Karpas-422 (cell line): ENCODE measurements around the gene TIMM50. TPM values are rescaled to one million over a fixed set of nuclear protein-coding genes. Genes with fewer than 3 reads are reported as not detected.

Experiments
- DNase-seq: peaks from one replicate; pipeline ENCODE4 v3.0.0-alpha.2; 2015
- H2AFZ ChIP-seq: fragments of 200-600 bp; sonication (generic); 2 replicates; pipeline ENCODE4 v1.6.1; 2014; ENCODE audit warnings: antibody characterized with exemption, low read length, mixed read lengths
- H3K27ac ChIP-seq: fragments of 200-600 bp; sonication (generic); 2 replicates; pipeline ENCODE4 v1.5.1; 2014; ENCODE audit warnings: mild to moderate bottlenecking, low read length, moderate library complexity
- H3K27me3 ChIP-seq: fragments of 200-600 bp; sonication (generic); 2 replicates; pipeline ENCODE4 v1.6.1; 2014; ENCODE audit warnings: low read length, mixed read lengths
- H3K36me3 ChIP-seq: fragments of 200-600 bp; sonication (generic); 2 replicates; pipeline ENCODE4 v1.6.1; 2014; ENCODE audit warnings: low read length, mixed read lengths; ENCODE audit not compliant: insufficient read depth
- H3K4me1 ChIP-seq: fragments of 200-600 bp; sonication (generic); 2 replicates; pipeline ENCODE4 v1.6.1; 2014; ENCODE audit warnings: mild to moderate bottlenecking, low read length, mixed read lengths
- H3K4me2 ChIP-seq: fragments of 200-600 bp; sonication (generic); 2 replicates; pipeline ENCODE4 v1.6.1; 2014; ENCODE audit warnings: low read length, low read depth, mild to moderate bottlenecking; ENCODE audit not compliant: poor library complexity, severe bottlenecking
- H3K4me3 ChIP-seq: fragments of 200-600 bp; sonication (generic); 2 replicates; pipeline ENCODE4 v1.5.1; 2014; ENCODE audit warnings: mild to moderate bottlenecking, antibody characterized with exemption, low read length, mixed read lengths
- H3K79me2 ChIP-seq: fragments of 200-600 bp; sonication (generic); 2 replicates; pipeline ENCODE4 v1.6.1; 2014; ENCODE audit warnings: mild to moderate bottlenecking, low read length, mixed read lengths
- H3K9ac ChIP-seq: fragments of 200-600 bp; sonication (generic); 2 replicates; pipeline ENCODE4 v1.6.0; 2014; ENCODE audit warnings: low read length
- H3K9me2 ChIP-seq: fragments of 200-600 bp; sonication (generic), shearing (Covaris generic); replicated peaks from 2 replicates; pipeline ENCODE4 v1.6.0; 2014; ENCODE audit warnings: mild to moderate bottlenecking, low read length, moderate library complexity; ENCODE audit not compliant: insufficient read depth
- H3K9me3 ChIP-seq: fragments of 300-700, 200-600 bp; sonication (generic); 2 replicates; pipeline ENCODE4 v1.6.1; 2014; ENCODE audit warnings: low read length, mixed read lengths
- H4K20me1 ChIP-seq: fragments of 200-600 bp; sonication (generic); 2 replicates; pipeline ENCODE4 v1.6.1; 2014; ENCODE audit warnings: mild to moderate bottlenecking, antibody characterized with exemption, low read length, low read depth; ENCODE audit not compliant: insufficient read depth
- total RNA-seq: library from RNA; depleted of rRNA; stranded (reverse); fragments of >200 nt; shearing (Covaris generic); gene quantifications from 2 replicates; pipeline ENCODE4 v1.2.3, GENCODE V29; 2014; ENCODE audit warnings: low replicate concordance; rRNA removed

Gene TIMM50
- total RNA-seq, 1 experiment from 2014 or later, result 61.2 TPM

DNA sequence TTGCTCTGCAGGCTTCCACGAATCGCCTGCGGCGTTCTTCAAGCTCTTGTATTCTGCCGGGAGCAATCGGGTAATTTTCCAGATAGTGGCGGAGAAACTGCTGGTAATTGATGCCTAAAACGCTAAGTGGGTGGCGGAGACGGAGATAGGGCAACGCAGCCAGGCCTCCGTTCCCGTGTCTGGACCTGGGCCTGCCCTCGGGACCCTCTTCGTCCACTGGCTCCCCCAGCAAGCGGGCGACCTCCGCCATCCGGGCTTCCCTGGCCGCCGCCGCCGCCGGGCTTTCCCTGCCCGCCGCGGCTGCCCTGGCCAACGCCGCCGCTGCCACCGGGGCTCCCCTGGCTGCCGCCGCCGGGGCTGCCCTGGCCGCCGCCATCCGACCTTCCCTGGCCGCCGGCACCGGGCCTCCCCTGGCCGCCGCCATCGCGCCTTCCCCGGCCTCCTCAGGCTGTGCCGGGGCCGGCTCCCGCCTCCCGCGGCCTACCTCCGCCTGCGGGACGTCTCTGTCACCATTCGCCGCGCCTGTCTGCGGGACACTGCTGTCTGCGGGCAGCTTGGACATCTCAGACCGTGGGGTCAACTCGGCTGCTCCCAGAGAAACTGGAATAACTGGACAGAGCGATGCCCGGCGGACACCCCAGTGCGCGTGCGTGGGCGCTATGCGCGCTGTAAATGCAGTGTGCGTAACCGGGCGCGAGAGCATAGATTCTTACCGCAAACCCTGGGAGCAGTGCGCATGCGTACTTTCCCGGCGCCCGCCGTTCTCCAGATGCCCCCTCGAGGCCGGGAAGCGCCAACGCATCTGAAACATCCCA is 59.1 kb downstream of the TIMM50 start, which contains the start of gene EID2:
TSS of gene EID2 (minus strand) at position 644 of the 815 bp plus-strand sequence. CDS start at position 562, 82 bp downstream.
- Histone ChIP-seq H3K36me3 (no peaks in the 10 kb centered on the region), H3K4me1 (peaks cover 36% of the 10 kb centered on the region), H3K79me2 (no peaks in the 10 kb centered on the region), H4K20me1 (no peaks in the 10 kb centered on the region; the same call in 1 of the 2 replicates), H2AFZ (peak within 1 kb of the TSS; percentile 95), H3K27ac (no peak within 1 kb of the TSS), H3K9me3 (no peaks in the 10 kb centered on the region), H3K27me3 (no peaks in the 10 kb centered on the region), H3K4me3 (peak within 1 kb of the TSS; percentile 70), H3K9me2 (no peaks in the 10 kb centered on the region), H3K9ac (peak within 1 kb of the TSS; percentile 90), H3K4me2 (peak within 1 kb of the TSS; percentile 77)
- DNase-seq, result peak; percentile 95

DNA sequence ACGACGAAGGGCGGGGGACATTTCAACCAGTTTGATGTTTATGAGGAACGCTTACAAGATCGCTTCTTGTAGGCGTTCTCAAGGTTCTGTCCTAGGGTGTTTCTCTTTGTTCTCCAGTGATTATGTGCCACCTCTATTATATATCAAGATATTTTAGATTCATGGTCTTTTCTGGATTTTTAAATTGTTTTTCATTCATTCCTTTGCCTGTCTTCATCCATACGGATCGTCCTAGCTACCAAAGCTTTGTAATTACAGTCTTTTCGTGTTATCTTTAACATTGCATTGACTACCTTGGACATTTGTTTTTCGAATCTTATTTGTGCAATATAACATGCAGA is 59.7 kb downstream of the TIMM50 start:
- H3K27me3 ChIP-seq, result no peaks in the 10 kb centered on the region
- no peaks in the 10 kb centered on the region; the same call in 1 of the 2 replicates for H4K20me1 ChIP-seq
- H3K9me2 ChIP-seq, result no peaks in the 10 kb centered on the region
- H3K36me3 ChIP-seq, result no peaks in the 10 kb centered on the region
- H3K9me3 ChIP-seq, result no peaks in the 10 kb centered on the region
- peaks cover 30% of the 10 kb centered on the region for H3K4me1 ChIP-seq
- DNase-seq, result no peak
- H2AFZ ChIP-seq, result no peak overlapping the region
- H3K79me2 ChIP-seq, result no peaks in the 10 kb centered on the region
- peak overlapping the region; percentile 70 for H3K4me3 ChIP-seq
- H3K4me2 ChIP-seq, result peak overlapping the region; percentile 77
- H3K27ac ChIP-seq, result no peak overlapping the region
- H3K9ac ChIP-seq, result peak overlapping the region; percentile 11

Other genes with a start within 250 kb of the TIMM50 start
- gene IFNL3, start 235.8 kb upstream of the TIMM50 start, total RNA-seq, result not detected in 2 replicates
- not detected in 2 replicates for gene IFNL4, start 232.0 kb upstream of the TIMM50 start, total RNA-seq
- gene IFNL2, start 212.4 kb upstream of the TIMM50 start, total RNA-seq, result not detected in 2 replicates
- not detected in 2 replicates for gene IFNL1, start 184.4 kb upstream of the TIMM50 start, total RNA-seq
- not detected in 2 replicates for gene LRFN1, start 160.0 kb upstream of the TIMM50 start, total RNA-seq
- not detected in 2 replicates for gene GMFG, start 144.8 kb upstream of the TIMM50 start, total RNA-seq
- gene SAMD4B, start 138.4 kb upstream of the TIMM50 start, total RNA-seq, result 50.9 and 78.1 TPM in 2 replicates
- gene PAF1, start 89.7 kb upstream of the TIMM50 start, total RNA-seq, result 25.3 and 26.7 TPM in 2 replicates
- gene MED29, start 89.5 kb upstream of the TIMM50 start, total RNA-seq, result 18.1 and 18.6 TPM in 2 replicates
- 10.3 and 16.3 TPM in 2 replicates for gene ZFP36, start 74.0 kb upstream of the TIMM50 start, total RNA-seq
- gene PLEKHG2, start 68.2 kb upstream of the TIMM50 start, total RNA-seq, result 19.0 and 22.2 TPM in 2 replicates
- gene RPS16, start 44.9 kb upstream of the TIMM50 start, total RNA-seq, result 378 and 758 TPM in 2 replicates
- 55.3 and 66.3 TPM in 2 replicates for gene SUPT5H, start 35.3 kb upstream of the TIMM50 start, total RNA-seq
- gene DLL3, start 18.1 kb downstream of the TIMM50 start, total RNA-seq, result 2.6 and 3.1 TPM in 2 replicates
- gene SELENOV, start 34.3 kb downstream of the TIMM50 start, total RNA-seq, result not detected in 2 replicates
- 4.2 and 6.5 TPM in 2 replicates for gene EID2B, start 52.0 kb downstream of the TIMM50 start, total RNA-seq
- gene EID2, start 59.3 kb downstream of the TIMM50 start, total RNA-seq, result 5.9 and 11.1 TPM in 2 replicates
- gene LGALS13, start 121.7 kb downstream of the TIMM50 start, total RNA-seq, result not detected in 2 replicates
- gene LGALS16, start 175.1 kb downstream of the TIMM50 start, total RNA-seq, result not detected in 2 replicates
- gene LGALS14, start 223.6 kb downstream of the TIMM50 start, total RNA-seq, result 3.7 and 6.1 TPM in 2 replicates